Measurements from ENCODE around the gene TUBGCP3. TPM values are rescaled to one million over a fixed set of nuclear protein-coding genes. Genes with fewer than 3 reads are reported as not detected.

Gene TUBGCP3
- total and polyA plus RNA-seq, 2 donors from 2014 or later = 9.1 to 33.2 TPM

DNA sequence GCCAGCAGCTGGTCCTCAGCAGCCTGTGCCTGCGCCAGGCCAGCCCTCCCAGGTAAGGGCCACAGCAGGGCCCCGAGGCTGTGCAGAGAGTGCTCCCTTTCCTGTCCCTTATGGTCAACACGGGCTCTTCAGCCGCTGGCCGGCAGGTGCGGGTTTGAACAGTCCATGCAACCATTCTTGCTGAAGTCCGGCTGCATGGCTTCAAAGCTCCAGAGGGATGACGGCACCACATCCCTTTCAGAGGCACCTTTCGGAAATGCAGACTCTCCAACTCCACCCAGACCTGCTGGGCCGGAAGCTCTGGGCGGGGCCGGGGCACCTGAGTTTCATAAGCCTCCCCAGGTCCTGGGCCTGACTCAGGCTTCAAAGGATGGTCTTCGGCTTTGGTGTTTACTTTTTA, 130.5 kb downstream of the TUBGCP3 start:
- no peak overlapping the region for H3K4me3 ChIP-seq (ENCODE audit: low read length in 3 of 3)
- no peaks in the 10 kb centered on the region for H3K4me1 ChIP-seq (ENCODE audit: control insufficient read depth in 2 of 3, insufficient read depth in 2 of 3, low read depth in 1 of 3, low read length in 3 of 3)
- intact Hi-C loops (cut with DNase I) = no loop called here
- no peaks in the 10 kb centered on the region for H3K36me3 ChIP-seq (ENCODE audit: control insufficient read depth in 2 of 3, insufficient read depth in 3 of 3, low read length in 3 of 3)
- DNase-seq = no peak
- TF ChIP-seq, protein P1, sequence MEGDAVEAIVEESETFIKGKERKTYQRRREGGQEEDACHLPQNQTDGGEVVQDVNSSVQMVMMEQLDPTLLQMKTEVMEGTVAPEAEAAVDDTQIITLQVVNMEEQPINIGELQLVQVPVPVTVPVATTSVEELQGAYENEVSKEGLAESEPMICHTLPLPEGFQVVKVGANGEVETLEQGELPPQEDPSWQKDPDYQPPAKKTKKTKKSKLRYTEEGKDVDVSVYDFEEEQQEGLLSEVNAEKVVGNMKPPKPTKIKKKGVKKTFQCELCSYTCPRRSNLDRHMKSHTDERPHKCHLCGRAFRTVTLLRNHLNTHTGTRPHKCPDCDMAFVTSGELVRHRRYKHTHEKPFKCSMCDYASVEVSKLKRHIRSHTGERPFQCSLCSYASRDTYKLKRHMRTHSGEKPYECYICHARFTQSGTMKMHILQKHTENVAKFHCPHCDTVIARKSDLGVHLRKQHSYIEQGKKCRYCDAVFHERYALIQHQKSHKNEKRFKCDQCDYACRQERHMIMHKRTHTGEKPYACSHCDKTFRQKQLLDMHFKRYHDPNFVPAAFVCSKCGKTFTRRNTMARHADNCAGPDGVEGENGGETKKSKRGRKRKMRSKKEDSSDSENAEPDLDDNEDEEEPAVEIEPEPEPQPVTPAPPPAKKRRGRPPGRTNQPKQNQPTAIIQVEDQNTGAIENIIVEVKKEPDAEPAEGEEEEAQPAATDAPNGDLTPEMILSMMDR (IDR thresholded peaks at IDR 0.05; ENCODE audit: borderline replicate concordance, extremely low read depth, insufficient read depth) = no peak
- H3K27ac ChIP-seq (ENCODE audit: low read depth in 2 of 2, low read length in 2 of 2) = no peak overlapping the region
- H3K9me3 ChIP-seq (ENCODE audit: control insufficient read depth in 2 of 3, insufficient read depth in 1 of 3, low read length in 3 of 3) = peaks cover 0 to 24% (median 0%) of the 10 kb centered on the region in 3 donors
- no peaks in the 10 kb centered on the region for H3K27me3 ChIP-seq (ENCODE audit: control insufficient read depth, insufficient read depth, low read length)
- no peak overlapping the region for H3K9ac ChIP-seq (ENCODE audit: low read length in 3 of 3)
- FAIRE-seq = no peak

DNA sequence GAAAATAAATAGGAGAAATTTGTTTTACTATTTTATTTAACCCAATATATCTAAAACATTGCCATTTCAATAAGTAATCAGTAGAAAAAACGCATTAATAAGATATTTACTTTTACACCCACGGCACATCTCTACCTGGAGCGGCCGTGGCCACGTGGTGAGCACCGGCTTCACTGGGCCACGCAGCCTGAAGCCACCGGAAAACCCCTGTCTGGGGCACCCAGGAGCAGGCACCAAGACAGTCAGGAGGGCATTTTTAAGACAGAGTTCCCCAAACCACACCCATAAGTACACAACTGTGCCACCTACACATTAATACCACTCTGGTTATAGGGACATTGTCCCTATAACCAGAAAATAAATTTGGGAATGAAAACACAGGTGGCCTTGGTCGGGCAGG, 130.9 kb downstream of the TUBGCP3 start:
- H3K4me1 ChIP-seq (ENCODE audit: control insufficient read depth in 2 of 3, insufficient read depth in 2 of 3, low read depth in 1 of 3, low read length in 3 of 3) = no peaks in the 10 kb centered on the region
- no peak overlapping the region for H3K27ac ChIP-seq (ENCODE audit: low read depth in 2 of 2, low read length in 2 of 2)
- intact Hi-C loops (cut with DNase I) = no loop called here
- no peak for DNase-seq
- H3K27me3 ChIP-seq (ENCODE audit: control insufficient read depth, insufficient read depth, low read length) = no peaks in the 10 kb centered on the region
- no peak overlapping the region for H3K9ac ChIP-seq (ENCODE audit: low read length in 3 of 3)
- peaks cover 0 to 20% (median 0%) of the 10 kb centered on the region in 3 donors for H3K9me3 ChIP-seq (ENCODE audit: control insufficient read depth in 2 of 3, insufficient read depth in 1 of 3, low read length in 3 of 3)
- H3K36me3 ChIP-seq (ENCODE audit: control insufficient read depth in 2 of 3, insufficient read depth in 3 of 3, low read length in 3 of 3) = no peaks in the 10 kb centered on the region
- TF ChIP-seq, protein P1 (IDR thresholded peaks at IDR 0.05; ENCODE audit: borderline replicate concordance, extremely low read depth, insufficient read depth) = no peak
- no peak for FAIRE-seq
- no peak overlapping the region for H3K4me3 ChIP-seq (ENCODE audit: low read length in 3 of 3)

GRCh38 chr13:112456138-112457056, 131.6 kb downstream of the TUBGCP3 start:
- H3K27ac ChIP-seq (ENCODE audit: low read depth in 2 of 2, low read length in 2 of 2) = no peak overlapping the region
- H3K27me3 ChIP-seq (ENCODE audit: control insufficient read depth, insufficient read depth, low read length) = no peaks in the 10 kb centered on the region
- H3K36me3 ChIP-seq (ENCODE audit: control insufficient read depth in 2 of 3, insufficient read depth in 3 of 3, low read length in 3 of 3) = no peaks in the 10 kb centered on the region
- DNase-seq = no peak
- H3K9me3 ChIP-seq (ENCODE audit: control insufficient read depth in 2 of 3, insufficient read depth in 1 of 3, low read length in 3 of 3) = peaks cover 0 to 18% (median 0%) of the 10 kb centered on the region in 3 donors
- no peak overlapping the region for H3K9ac ChIP-seq (ENCODE audit: low read length in 3 of 3)
- TF ChIP-seq, protein P1 (IDR thresholded peaks at IDR 0.05; ENCODE audit: borderline replicate concordance, extremely low read depth, insufficient read depth) = no peak
- no peaks in the 10 kb centered on the region for H3K4me1 ChIP-seq (ENCODE audit: control insufficient read depth in 2 of 3, insufficient read depth in 2 of 3, low read depth in 1 of 3, low read length in 3 of 3)
- H3K4me3 ChIP-seq (ENCODE audit: low read length in 3 of 3) = no peak overlapping the region
- intact Hi-C loops (cut with DNase I) = no loop called here
- FAIRE-seq = no peak
